ENCODE data around the gene TWIST2. TPM values are rescaled to one million over a fixed set of nuclear protein-coding genes. Genes with fewer than 3 reads are reported as not detected.

The TWIST2 gene
- total RNA-seq, 2 experiments from 2014 or later: not detected

GRCh38 chr2:238942080-238942725 lies 94.3 kb downstream of the TWIST2 start:
- TF ChIP-seq CTCF (IDR thresholded peaks at IDR 0.05): no peak
- ChIA-PET CTCF (no interaction called here), POLR2A (no interaction called here)
- no peaks in the 10 kb centered on the region for H3K4me1 Mint-ChIP-seq (ENCODE audit: low read depth)
- DNase-seq: no peak
- intact Hi-C loops (cut with micrococcal nuclease): no loop called here
- H3K36me3 Mint-ChIP-seq (ENCODE audit: low read depth): no peaks in the 10 kb centered on the region
- H3K4me3 Mint-ChIP-seq: no peak overlapping the region
- ATAC-seq: no peak
- H3K27ac Mint-ChIP-seq: no peak overlapping the region
- H3K27me3 Mint-ChIP-seq: no peaks in the 10 kb centered on the region
- H3K9me3 Mint-ChIP-seq: no peaks in the 10 kb centered on the region

- Mint-ChIP-seq H3K36me3 (ENCODE audit: low read depth) (no peaks in the 10 kb centered on the region), H3K27ac (no peak overlapping the region), H3K4me3 (no peak overlapping the region), H3K4me1 (ENCODE audit: low read depth) (no peaks in the 10 kb centered on the region), H3K9me3 (no peaks in the 10 kb centered on the region), H3K27me3 (no peaks in the 10 kb centered on the region)
- TF ChIP-seq CTCF (IDR thresholded peaks at IDR 0.05): no peak
- CTCF ChIA-PET: no interaction called here
- DNase-seq: no peak
- ATAC-seq: no peak
- intact Hi-C loops (cut with micrococcal nuclease): no loop called here
- POLR2A ChIA-PET: no interaction called here
Measured at GRCh38 chr2:238942726-238943300, 94.9 kb downstream of the TWIST2 start.

GRCh38 chr2:238943338-238944067 lies 95.6 kb downstream of the TWIST2 start:
- DNase-seq: no peak
- intact Hi-C loops (cut with micrococcal nuclease): no loop called here
- Mint-ChIP-seq H3K4me1 (ENCODE audit: low read depth) (peaks cover 7% of the 10 kb centered on the region), H3K4me3 (no peak overlapping the region), H3K36me3 (ENCODE audit: low read depth) (no peaks in the 10 kb centered on the region), H3K9me3 (no peaks in the 10 kb centered on the region), H3K27ac (no peak overlapping the region), H3K27me3 (no peaks in the 10 kb centered on the region)
- no peak for TF ChIP-seq CTCF (IDR thresholded peaks at IDR 0.05)
- CTCF ChIA-PET: no interaction called here
- ATAC-seq: no peak
- POLR2A ChIA-PET: interaction anchor here (1.0 kb wide), 1 partner anchor 14 kb away, joined by 3 read pairs; no protein-coding TSS in a partner anchor

GRCh38 chr2:238945433-238946150 lies 97.7 kb downstream of the TWIST2 start:
- Mint-ChIP-seq H3K4me1 (ENCODE audit: low read depth) (peaks cover 8% of the 10 kb centered on the region), H3K4me3 (no peak overlapping the region), H3K36me3 (ENCODE audit: low read depth) (no peaks in the 10 kb centered on the region), H3K27me3 (no peaks in the 10 kb centered on the region), H3K27ac (no peak overlapping the region), H3K9me3 (no peaks in the 10 kb centered on the region)
- ATAC-seq: peak; percentile 61
- ChIA-PET POLR2A (no interaction called here), CTCF (interaction anchor here (0.7 to 2.6 kb wide), 3 partner anchors 10 to 160 kb away, joined by 3 to 9 read pairs (median 3); no protein-coding TSS in a partner anchor)
- peak; percentile 46 for TF ChIP-seq CTCF (IDR thresholded peaks at IDR 0.05)
- intact Hi-C loops (cut with micrococcal nuclease): no loop called here
- peak; percentile 33 for DNase-seq

Measured in activated CD8-positive, alpha-beta T cell treated with anti-CD3 and anti-CD28 coated beads for 36 hours (primary cell).